GM19463 (cell line): Measurements from ENCODE around the gene MTCL1.

Source experiments
- ATAC-seq: cut with Tn5 transposase; IDR thresholded peaks from one replicate; pipeline ENCODE4 v1.9.1; 2021; ENCODE audit warnings: mild to moderate bottlenecking, moderate library complexity; ENCODE audit not compliant: unreplicated experiment

The MTCL1 gene

GRCh38 chr18:8806100-8806797 lies 100.9 kb downstream of the MTCL1 start:
- no peak for ATAC-seq

GRCh38 chr18:8806798-8807487 lies 101.6 kb downstream of the MTCL1 start:
- ATAC-seq = no peak

GRCh38 chr18:8807488-8807805 lies 102.1 kb downstream of the MTCL1 start:
- ATAC-seq = no peak

- ATAC-seq = no peak
These were observed 102.6 kb downstream of the MTCL1 start for GRCh38 chr18:8808001-8808400.

- no peak for ATAC-seq
These were observed 104.2 kb downstream of the MTCL1 start for GRCh38 chr18:8809514-8809913.

- no peak for ATAC-seq
These were observed 104.8 kb downstream of the MTCL1 start for GRCh38 chr18:8810157-8810556.

GRCh38 chr18:8811115-8811514 lies 105.8 kb downstream of the MTCL1 start:
- ATAC-seq = no peak

- no peak for ATAC-seq
These were observed 107.3 kb downstream of the MTCL1 start for GRCh38 chr18:8812631-8813030.

GRCh38 chr18:8813611-8814010 lies 108.3 kb downstream of the MTCL1 start:
- ATAC-seq = no peak

GRCh38 chr18:8814206-8814605 lies 108.8 kb downstream of the MTCL1 start:
- ATAC-seq = no peak

- no peak for ATAC-seq
These were observed 110.9 kb downstream of the MTCL1 start for GRCh38 chr18:8816220-8816619.

GRCh38 chr18:8816816-8817215 lies 111.5 kb downstream of the MTCL1 start:
- no peak for ATAC-seq

GRCh38 chr18:8818982-8819381 lies 113.6 kb downstream of the MTCL1 start:
- ATAC-seq = no peak

GRCh38 chr18:8820396-8821082 lies 115.2 kb downstream of the MTCL1 start:
- ATAC-seq = no peak

GRCh38 chr18:8821083-8821465 lies 115.7 kb downstream of the MTCL1 start:
- ATAC-seq = no peak

- no peak for ATAC-seq
These were observed 116.2 kb downstream of the MTCL1 start for GRCh38 chr18:8821531-8821930.

GRCh38 chr18:8822643-8823042 lies 117.3 kb downstream of the MTCL1 start:
- ATAC-seq = no peak

GRCh38 chr18:8823530-8823929 lies 118.2 kb downstream of the MTCL1 start:
- no peak for ATAC-seq

- no peak for ATAC-seq
These were observed 119.5 kb downstream of the MTCL1 start for GRCh38 chr18:8824846-8825245.

GRCh38 chr18:8825273-8825672 lies 119.9 kb downstream of the MTCL1 start:
- no peak for ATAC-seq

GRCh38 chr18:8825729-8826375 lies 120.5 kb downstream of the MTCL1 start:
- ATAC-seq = no peak

- no peak for ATAC-seq
These were observed 121.2 kb downstream of the MTCL1 start for GRCh38 chr18:8826514-8826913.
